ENCODE results near the gene WDR20.
"Not testable (repeated sequence)": the region's sequence is repeated elsewhere in the genome, so short reads cannot be mapped to it uniquely, and the experiment has no call there.

DNA sequence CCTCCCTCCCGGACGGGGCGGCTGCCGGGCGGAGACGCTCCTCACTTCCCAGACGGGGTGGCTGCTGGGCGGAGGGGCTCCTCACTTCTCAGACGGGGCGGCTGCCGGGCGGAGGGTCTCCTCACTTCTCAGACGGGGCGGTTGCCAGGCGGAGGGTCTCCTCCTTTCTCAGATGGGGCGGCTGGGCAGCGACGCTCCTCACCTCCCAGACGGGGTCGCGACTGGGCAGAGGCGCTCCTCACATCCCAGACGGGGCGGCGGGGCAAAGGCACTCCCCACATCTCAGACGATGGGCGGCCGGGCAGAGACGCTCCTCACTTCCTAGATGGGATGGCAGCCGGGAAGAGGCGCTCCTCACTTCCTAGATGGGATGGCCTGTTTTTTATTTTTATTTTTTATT lies 33.0 kb downstream of the WDR20 start:
- TF ChIP-seq EZH2 (IDR thresholded peaks at IDR 0.05; ENCODE audit: low read length, unreplicated experiment): not testable (repeated sequence)
- TF ChIP-seq, protein P1, sequence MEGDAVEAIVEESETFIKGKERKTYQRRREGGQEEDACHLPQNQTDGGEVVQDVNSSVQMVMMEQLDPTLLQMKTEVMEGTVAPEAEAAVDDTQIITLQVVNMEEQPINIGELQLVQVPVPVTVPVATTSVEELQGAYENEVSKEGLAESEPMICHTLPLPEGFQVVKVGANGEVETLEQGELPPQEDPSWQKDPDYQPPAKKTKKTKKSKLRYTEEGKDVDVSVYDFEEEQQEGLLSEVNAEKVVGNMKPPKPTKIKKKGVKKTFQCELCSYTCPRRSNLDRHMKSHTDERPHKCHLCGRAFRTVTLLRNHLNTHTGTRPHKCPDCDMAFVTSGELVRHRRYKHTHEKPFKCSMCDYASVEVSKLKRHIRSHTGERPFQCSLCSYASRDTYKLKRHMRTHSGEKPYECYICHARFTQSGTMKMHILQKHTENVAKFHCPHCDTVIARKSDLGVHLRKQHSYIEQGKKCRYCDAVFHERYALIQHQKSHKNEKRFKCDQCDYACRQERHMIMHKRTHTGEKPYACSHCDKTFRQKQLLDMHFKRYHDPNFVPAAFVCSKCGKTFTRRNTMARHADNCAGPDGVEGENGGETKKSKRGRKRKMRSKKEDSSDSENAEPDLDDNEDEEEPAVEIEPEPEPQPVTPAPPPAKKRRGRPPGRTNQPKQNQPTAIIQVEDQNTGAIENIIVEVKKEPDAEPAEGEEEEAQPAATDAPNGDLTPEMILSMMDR (conservative IDR thresholded peaks at IDR 0.05; ENCODE audit: low read depth, low read length): not testable (repeated sequence)
